HuH-7 (cell line): ENCODE results near the gene RTN4.
"Not testable (repeated sequence)": the region's sequence is repeated elsewhere in the genome, so short reads cannot be mapped to it uniquely, and the experiment has no call there.

Source experiments
- DNase-seq: peaks from one replicate; pipeline ENCODE4 v3.0.0; 2011; ENCODE audit warnings: low spot score

RTN4 gene

GRCh38 chr2:55010149-55010591 lies 40.1 kb downstream of the RTN4 start:
- no peak for DNase-seq

DNA sequence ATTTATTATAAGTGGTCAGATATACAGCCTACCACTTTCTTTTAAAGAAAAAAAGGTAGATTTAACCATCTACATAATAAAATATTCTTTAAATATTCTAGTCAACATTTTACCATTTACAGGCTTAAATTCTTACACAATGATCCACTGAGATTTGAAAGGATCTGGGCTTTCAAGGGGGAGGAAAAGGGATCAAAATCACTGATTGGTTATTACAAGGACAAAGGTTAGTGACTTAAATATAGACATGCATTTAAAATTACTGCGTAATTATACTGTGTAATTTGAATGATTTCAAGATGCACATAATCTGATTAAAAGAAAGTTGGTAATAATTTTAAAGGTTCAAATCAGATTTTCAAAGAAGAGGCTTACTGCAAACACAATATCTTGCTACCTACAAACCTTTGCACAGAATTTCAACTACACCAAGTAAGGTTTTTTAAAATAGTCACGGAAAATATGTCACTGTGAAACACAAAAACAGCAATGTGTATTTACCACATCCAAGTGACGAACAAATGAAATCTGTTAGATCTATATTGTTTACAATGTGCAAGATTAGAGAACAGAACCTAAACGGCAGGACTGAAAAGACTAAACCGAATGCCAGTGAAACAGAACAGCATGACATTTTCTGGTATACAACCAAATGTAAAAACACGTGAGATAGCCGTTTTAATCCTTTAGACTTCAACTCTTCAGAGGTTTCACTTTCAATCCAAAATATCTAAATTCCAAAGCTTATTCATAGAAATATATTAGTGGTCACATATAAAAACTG lies 40.8 kb downstream of the RTN4 start:
- no peak for DNase-seq

- DNase-seq, result no peak
Measured at GRCh38 chr2:55006306-55006705, 43.9 kb downstream of the RTN4 start.

DNA sequence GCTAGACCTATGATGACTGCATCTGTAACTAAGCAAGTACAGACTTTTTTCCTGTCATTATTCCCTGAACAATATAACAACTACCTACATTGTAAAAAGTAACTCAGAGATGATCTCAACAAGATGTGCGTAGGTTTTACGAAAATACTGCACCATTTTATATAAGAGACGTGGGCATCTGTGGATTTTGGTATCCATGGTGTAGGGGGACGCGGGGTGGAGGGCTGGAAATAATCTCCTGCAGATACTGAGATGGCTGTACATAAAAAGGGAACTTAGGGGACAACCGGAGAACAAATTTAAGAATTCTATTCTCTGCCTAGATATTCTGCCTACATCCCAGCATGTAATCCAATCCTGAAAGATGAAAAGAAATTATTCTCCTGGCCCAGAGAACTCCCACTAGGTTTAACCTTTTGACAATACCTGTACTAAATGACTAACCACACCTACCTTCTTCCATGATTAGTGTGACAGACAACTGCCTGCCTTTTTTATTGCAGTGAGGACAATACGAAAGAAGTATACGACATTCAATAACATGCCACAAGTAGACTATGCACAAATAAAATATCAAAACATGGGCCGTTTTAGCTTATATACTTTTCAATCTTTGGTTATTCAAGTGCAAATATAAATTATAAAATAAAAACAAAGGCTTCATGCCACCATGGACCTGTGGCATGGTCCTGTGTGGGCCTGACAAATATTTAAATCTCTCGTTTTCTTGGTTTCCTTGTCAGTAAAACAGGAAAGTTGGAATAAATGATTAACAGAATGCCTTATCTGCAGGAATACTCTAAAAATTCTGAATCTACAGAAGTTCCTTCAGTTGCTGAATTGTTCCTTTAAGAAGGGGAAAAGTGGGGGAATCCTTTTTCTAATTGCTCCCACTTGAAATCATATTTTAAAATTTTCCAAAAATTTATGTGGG lies 46.3 kb downstream of the RTN4 start:
- no peak for DNase-seq

- DNase-seq, result no peak
Measured at GRCh38 chr2:55001716-55002115, 48.5 kb downstream of the RTN4 start.

DNA sequence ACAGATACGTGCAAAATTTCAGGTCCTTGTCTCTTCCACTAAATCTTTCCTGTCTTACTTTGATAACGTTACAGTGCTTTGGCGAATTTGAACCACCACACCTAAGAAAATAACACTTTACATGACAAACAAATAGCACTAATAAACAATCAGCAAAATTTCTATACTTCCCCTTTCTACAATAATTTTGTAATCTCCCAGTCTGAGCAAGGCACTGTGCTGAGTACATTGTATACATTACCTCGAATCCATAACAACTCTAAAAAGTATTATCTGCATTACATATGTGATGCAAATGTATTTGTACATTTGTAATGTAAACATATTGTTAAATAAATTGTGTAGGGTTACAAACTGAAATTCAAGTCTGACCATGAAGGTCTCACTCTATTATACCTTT lies 49.9 kb downstream of the RTN4 start:
- DNase-seq, result no peak

DNA sequence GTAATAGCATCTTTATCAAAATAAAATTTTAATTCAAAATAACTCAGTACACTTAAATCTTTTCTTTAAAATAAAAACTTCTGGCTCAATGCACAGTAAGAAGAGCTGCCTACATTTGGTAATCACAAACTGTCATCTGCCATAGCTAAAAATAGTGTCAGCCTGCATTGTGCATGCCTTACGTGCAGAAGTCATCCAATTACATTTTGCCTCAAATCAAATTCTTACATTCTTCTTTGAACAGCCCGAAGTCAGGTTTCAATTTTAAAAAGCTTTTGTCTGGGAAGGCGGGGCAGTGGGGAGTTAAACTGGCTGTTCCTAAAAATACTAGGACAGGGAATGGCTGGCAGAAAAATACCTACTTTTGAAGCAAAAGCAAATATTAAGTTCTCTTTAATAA lies 51.1 kb downstream of the RTN4 start:
- DNase-seq, result no peak

GRCh38 chr2:54997826-54998225 lies 52.4 kb downstream of the RTN4 start:
- no peak for DNase-seq

GRCh38 chr2:54995553-54995952 lies 54.7 kb downstream of the RTN4 start:
- DNase-seq, result no peak

GRCh38 chr2:54990694-54991093 lies 59.6 kb downstream of the RTN4 start:
- DNase-seq, result not testable (repeated sequence)

- no peak for DNase-seq
Measured at GRCh38 chr2:54988612-54989011, 61.6 kb downstream of the RTN4 start.

- no peak for DNase-seq
Measured at GRCh38 chr2:54986264-54986663, 64.0 kb downstream of the RTN4 start.

DNA sequence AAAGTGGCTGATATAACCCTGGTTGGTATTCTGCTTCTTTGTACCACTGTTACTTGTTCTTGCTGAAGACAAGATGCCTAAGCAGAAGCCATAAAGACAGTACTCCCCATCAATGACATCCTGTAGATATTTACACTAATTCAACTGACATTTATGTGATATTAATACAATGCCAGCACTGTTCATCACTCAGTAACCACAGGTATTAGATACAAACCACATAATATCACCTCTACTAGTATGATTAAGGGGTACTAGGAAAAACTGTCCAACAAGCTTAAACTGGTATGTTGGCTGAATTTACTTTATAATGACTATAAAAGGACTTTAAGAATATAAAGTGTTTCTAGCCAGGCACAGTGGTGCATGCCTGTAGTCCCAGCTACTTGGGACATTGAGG lies 65.8 kb downstream of the RTN4 start:
- no peak for DNase-seq

GRCh38 chr2:54983345-54984220 lies 66.7 kb downstream of the RTN4 start:
- no peak for DNase-seq

GRCh38 chr2:54981385-54981784 lies 68.9 kb downstream of the RTN4 start:
- DNase-seq, result no peak

- no peak for DNase-seq
Measured at GRCh38 chr2:54979321-54980044, 70.8 kb downstream of the RTN4 start.

DNA sequence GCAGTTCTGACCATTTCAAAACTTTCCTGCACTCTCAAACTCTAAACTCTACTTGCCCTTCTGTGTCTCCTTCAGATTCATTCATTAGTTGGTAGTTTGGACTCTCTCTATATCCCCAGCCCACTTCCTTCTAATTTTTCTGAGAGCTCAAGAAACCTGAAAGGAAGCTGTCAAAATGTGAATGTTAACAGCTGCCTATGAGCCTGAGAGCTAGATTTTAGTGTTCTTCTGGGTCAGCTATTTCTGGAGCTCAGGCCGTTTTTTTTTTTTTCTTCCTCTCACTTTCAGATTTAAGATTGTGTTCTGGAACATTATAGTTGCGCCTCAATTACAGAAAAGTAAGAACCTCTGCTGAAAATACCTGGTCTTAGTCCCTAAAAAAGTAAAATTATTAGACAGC lies 73.1 kb downstream of the RTN4 start:
- DNase-seq, result no peak

GRCh38 chr2:54975598-54976492 lies 74.4 kb downstream of the RTN4 start:
- DNase-seq, result no peak

DNA sequence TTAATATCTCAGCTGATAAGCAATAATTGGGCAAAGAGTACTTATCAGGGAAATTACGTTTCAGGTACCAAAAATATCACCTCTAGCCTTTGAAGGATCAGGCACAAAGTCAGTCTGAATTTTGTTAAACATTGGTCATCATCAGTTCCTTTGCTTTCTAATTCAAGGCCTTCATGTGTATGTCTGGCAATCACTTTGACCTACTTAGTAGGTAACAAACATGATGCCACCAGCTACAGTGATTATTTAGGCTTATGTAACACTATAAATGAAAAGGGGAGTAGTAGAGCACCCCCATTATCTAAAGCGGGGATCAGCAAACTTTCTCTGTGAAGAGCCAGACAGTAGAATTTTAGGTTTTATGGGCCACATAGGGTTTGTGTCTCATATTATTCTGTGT lies 75.1 kb downstream of the RTN4 start:
- DNase-seq, result no peak

DNA sequence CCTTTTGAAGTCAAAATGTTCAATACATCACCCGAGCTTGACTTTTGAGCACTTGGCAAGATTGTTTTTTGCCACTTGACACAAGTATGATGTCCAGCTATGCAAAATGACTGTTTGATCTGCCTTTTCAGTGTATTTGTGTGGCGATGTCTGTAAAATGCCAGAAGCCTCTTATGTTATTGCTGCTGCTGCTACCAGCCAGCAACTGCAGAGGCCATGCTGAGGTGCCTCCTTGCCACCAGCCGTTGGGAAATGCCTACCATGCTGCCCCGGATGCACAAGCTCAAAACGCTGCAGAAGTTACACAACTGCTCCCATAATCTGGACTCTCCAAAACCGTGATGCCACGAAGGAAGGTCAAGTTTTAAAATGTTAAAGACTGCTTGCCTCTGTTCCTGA lies 80.3 kb downstream of the RTN4 start:
- DNase-seq, result no peak
